ENCODE results near the gene MROH2A.

MROH2A gene

DNA sequence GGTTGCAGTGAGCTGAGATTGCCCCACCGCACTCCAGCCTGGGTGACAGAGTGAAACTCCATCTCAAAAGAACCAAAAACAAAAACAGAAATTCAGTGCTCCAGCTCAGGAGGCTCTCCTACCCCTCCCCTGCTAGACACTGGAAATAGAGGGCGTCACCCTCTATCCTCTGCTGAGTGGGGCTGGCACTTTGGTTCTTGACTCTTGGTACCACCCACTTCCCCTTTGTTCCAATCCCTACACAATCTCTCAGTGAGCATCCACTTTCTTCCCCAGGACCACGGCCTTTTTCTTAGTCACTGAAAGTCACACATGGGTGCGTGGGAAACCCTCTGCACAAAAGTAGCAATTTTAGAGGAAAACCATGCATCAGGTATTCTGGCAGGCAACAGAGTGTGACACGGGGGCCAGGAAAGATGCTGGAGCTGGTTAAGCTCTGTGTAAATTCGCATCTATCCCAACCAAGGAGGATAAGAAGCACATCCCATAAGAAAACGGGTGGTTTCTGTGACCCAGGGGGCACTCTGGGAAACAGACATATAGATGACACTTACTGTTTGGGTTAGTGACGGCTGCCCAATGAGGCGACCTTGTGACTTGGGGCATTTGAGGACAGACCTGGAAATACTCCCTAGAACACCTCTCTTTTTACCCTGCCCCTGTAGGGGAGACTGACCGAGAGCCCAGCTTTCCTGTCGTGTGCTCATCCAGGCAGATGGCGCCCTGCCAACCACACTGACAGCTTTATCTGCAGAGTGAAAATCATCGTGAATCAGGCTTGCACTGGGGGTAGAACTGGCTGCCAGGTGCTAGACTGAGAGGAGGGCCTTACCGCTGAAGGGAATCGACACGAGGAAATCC is 68.5 kb downstream of the MROH2A start:
- DNase-seq (ENCODE audit: insufficient read length, low spot score): no peak
- FAIRE-seq: no peak
- TF ChIP-seq CTCF (IDR thresholded peaks at IDR 0.05; ENCODE audit: insufficient read depth, missing control alignments): no peak

DNA sequence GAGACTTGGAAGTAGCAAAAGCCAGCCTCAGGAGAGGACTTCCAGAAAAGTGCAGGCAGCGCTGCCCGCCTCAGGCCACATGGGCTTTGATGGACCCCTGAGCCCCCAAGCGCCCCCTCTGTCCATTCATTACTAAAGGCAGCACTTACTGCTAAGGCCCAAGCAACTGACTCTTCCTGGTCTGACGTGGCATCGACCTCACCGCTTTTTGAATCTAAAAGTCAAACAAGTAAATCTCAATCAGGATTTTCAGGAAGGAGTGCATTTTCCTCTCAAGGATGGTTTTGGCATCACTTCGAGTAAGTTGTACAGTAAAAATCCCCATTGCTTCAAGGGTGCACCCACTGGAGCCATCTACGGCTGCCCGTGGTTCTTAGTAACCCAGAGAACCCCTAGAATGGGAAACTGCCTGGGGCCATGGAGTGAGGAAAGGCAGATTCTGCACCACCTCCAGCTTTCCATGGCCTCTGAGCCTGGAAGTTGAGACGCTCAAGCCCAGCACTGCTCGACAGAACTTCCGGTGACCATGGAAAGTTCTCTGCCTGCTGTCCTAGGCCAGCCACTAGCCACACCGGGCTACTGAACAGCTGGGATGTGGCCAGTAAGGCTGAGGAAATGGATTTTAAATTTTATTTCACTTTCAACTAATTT is 69.2 kb downstream of the MROH2A start:
- DNase-seq (ENCODE audit: insufficient read length, low spot score) (no peak), FAIRE-seq (no peak)
- no peak for TF ChIP-seq CTCF (IDR thresholded peaks at IDR 0.05; ENCODE audit: insufficient read depth, missing control alignments)

- FAIRE-seq (no peak), DNase-seq (ENCODE audit: insufficient read length, low spot score) (no peak)
- TF ChIP-seq CTCF (IDR thresholded peaks at IDR 0.05; ENCODE audit: insufficient read depth, missing control alignments): no peak
These were observed 70.1 kb downstream of the MROH2A start for GRCh38 chr2:233848276-233848675.

DNA sequence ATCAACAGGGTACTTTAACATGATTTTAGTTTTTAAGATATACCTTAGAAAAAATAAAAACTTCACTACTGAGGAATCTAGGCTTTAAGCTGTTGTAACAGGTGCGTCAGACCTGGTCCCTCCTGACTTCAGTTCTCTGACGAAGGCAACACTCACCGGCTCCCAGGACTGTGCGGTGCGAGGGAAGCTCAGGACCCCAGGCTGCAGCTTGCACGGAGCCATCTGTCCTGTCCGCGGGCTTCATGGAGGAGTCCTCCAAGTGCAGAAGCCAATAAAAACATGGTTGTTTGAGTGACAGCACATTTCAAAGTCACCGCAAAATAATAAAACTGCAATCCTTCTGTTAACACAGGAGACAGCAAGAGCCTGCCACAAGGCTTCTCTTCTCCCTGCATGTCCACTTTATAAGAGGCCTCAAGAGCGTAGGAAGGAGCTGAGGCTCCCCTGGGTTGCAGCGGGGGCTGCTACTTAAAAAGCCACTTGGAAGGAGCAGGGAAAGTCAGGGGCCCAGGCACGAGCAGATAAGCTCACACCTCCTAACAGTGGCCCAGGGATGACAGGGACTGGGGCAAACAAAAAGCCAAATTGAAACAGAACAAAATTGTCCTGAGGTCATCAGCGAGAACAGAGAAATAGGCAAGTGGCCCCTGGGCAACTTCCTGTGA is 71.6 kb downstream of the MROH2A start:
- DNase-seq (ENCODE audit: insufficient read length, low spot score): no peak
- FAIRE-seq: no peak
- no peak for TF ChIP-seq CTCF (IDR thresholded peaks at IDR 0.05; ENCODE audit: insufficient read depth, missing control alignments)

- FAIRE-seq (no peak), DNase-seq (ENCODE audit: insufficient read length, low spot score) (no peak)
These were observed 72.6 kb downstream of the MROH2A start for GRCh38 chr2:233850745-233851144.

DNA sequence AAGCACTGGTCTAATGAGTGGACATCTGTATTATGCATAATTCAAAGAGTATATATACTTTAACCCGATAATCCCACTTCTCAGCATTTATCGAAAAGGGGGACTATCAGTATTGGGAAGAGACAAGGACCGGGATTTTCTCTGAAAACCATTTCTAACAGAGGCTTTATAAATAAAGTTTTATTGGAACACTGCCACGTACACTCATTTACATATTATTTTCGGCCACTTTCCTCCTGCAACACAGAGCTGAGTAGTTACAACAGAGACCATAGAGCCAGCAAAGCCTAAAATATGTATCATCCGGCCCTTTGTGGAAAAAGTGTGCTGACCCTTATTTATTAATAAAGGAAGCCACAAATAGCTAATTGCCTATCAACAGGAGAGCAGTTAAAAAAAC is 73.0 kb downstream of the MROH2A start:
- DNase-seq (ENCODE audit: insufficient read length, low spot score): no peak
- TF ChIP-seq CTCF (IDR thresholded peaks at IDR 0.05; ENCODE audit: insufficient read depth, missing control alignments): no peak
- FAIRE-seq: no peak

More at GRCh38 chr2:233850745-233851144, 72.6 kb downstream of the MROH2A start:
- TF ChIP-seq CTCF (IDR thresholded peaks at IDR 0.05; ENCODE audit: insufficient read depth, missing control alignments): no peak
